Fibroblast of peridontal ligament (primary cell): Measurements from ENCODE around the gene MEAF6.

ENCODE experiments used
- DNase-seq: peaks from one replicate; pipeline ENCODE4 v3.0.0-alpha.2; 2010; ENCODE audit errors: extremely low read depth

MEAF6 gene

GRCh38 chr1:37485902-37486679 is 28.5 kb downstream of the MEAF6 start:
- peak; percentile 47 for DNase-seq

- no peak for DNase-seq
Measured at GRCh38 chr1:37484325-37485051, 30.1 kb downstream of the MEAF6 start.

GRCh38 chr1:37483785-37484184 is 30.8 kb downstream of the MEAF6 start:
- no peak for DNase-seq

- no peak for DNase-seq
Measured at GRCh38 chr1:37482796-37483744, 31.5 kb downstream of the MEAF6 start.

GRCh38 chr1:37482004-37482785 is 32.4 kb downstream of the MEAF6 start:
- no peak for DNase-seq

GRCh38 chr1:37481289-37482003 is 33.1 kb downstream of the MEAF6 start:
- DNase-seq = no peak

GRCh38 chr1:37480581-37481288 is 33.8 kb downstream of the MEAF6 start:
- DNase-seq = no peak

- no peak for DNase-seq
Measured at GRCh38 chr1:37480125-37480466, 34.5 kb downstream of the MEAF6 start.

- peak; percentile 65 for DNase-seq
Measured at GRCh38 chr1:37479255-37480124, 35.1 kb downstream of the MEAF6 start.

- DNase-seq = no peak
Measured at GRCh38 chr1:37478890-37479254, 35.7 kb downstream of the MEAF6 start.

GRCh38 chr1:37478451-37478881 is 36.1 kb downstream of the MEAF6 start:
- no peak for DNase-seq

- no peak for DNase-seq
Measured at GRCh38 chr1:37477946-37478345, 36.6 kb downstream of the MEAF6 start.

- no peak for DNase-seq
Measured at GRCh38 chr1:37477198-37477931, 37.2 kb downstream of the MEAF6 start.

- DNase-seq = peak; percentile 82
Measured at GRCh38 chr1:37476460-37477197, 37.9 kb downstream of the MEAF6 start.

- DNase-seq = no peak
Measured at GRCh38 chr1:37476087-37476452, 38.5 kb downstream of the MEAF6 start.

GRCh38 chr1:37475380-37476086 is 39.0 kb downstream of the MEAF6 start:
- DNase-seq = no peak

GRCh38 chr1:37474697-37475379 is 39.7 kb downstream of the MEAF6 start:
- DNase-seq = peak; percentile 42
